ENCODE measurements around the gene GRIK5.

GRCh38 chr19:42083537-42083936 is 13.5 kb upstream of the GRIK5 start:
- TF ChIP-seq, protein P1, sequence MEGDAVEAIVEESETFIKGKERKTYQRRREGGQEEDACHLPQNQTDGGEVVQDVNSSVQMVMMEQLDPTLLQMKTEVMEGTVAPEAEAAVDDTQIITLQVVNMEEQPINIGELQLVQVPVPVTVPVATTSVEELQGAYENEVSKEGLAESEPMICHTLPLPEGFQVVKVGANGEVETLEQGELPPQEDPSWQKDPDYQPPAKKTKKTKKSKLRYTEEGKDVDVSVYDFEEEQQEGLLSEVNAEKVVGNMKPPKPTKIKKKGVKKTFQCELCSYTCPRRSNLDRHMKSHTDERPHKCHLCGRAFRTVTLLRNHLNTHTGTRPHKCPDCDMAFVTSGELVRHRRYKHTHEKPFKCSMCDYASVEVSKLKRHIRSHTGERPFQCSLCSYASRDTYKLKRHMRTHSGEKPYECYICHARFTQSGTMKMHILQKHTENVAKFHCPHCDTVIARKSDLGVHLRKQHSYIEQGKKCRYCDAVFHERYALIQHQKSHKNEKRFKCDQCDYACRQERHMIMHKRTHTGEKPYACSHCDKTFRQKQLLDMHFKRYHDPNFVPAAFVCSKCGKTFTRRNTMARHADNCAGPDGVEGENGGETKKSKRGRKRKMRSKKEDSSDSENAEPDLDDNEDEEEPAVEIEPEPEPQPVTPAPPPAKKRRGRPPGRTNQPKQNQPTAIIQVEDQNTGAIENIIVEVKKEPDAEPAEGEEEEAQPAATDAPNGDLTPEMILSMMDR (IDR thresholded peaks at IDR 0.05), result no peak
- TF ChIP-seq POLR2A (IDR thresholded peaks at IDR 0.05), result no peak

All from right lobe of liver (tissue), 4 donors.